HEK293T (cell line): ENCODE measurements around the gene RNU1-1.
"Not testable (repeated sequence)": the region's sequence is repeated elsewhere in the genome, so short reads cannot be mapped to it uniquely, and the experiment has no call there.

Experiments used
- CTCF ChIA-PET: fragments of 350-600 bp; formaldehyde crosslinking; extraction: SDS; loops from one replicate; lab custom pipeline; 2021; ENCODE audit warnings: antibody characterized with exemption, inconsistent platforms; lab: Yijun Ruan, JAX
- POLR2A ChIA-PET: fragments of 350-600 bp; formaldehyde crosslinking; extraction: SDS; loops from one replicate; lab custom pipeline; 2020; ENCODE audit warnings: antibody characterized with exemption, inconsistent platforms; lab: Yijun Ruan, JAX
- DNase-seq: peaks from one replicate; pipeline ENCODE4 v3.0.0; 2012; ENCODE audit warnings: mixed read lengths; ENCODE audit errors: extremely low spot score
- ARNT ChIP-seq: fragments of 450-650 bp; IDR thresholded peaks from 2 replicates; pipeline ENCODE4 v1.6.1; 2017; ENCODE audit warnings: mild to moderate bottlenecking
- BHLHE40 ChIP-seq: fragments of 450-650 bp; IDR thresholded peaks from 2 replicates; pipeline ENCODE4 v1.6.1; 2016; ENCODE audit warnings: mild to moderate bottlenecking, moderate library complexity, borderline replicate concordance
- CTBP1 ChIP-seq: fragments of 450-650 bp; IDR thresholded peaks from 2 replicates; pipeline ENCODE4 v1.6.1; 2016; ENCODE audit warnings: borderline replicate concordance
- ELF4 ChIP-seq: fragments of 450-650 bp; IDR thresholded peaks from 2 replicates; pipeline ENCODE4 v1.6.1; 2017; ENCODE audit warnings: antibody characterized with exemption
- FOXA1 ChIP-seq: fragments of 450-650 bp; IDR thresholded peaks from 2 replicates; pipeline ENCODE4 v1.6.1; 2016; ENCODE audit warnings: mild to moderate bottlenecking
- FOXK2 ChIP-seq: fragments of 450-650 bp; IDR thresholded peaks from 2 replicates; pipeline ENCODE4 v1.6.1; 2016; ENCODE audit warnings: mild to moderate bottlenecking
- HDGF ChIP-seq: fragments of 450-650 bp; IDR thresholded peaks from 2 replicates; pipeline ENCODE4 v1.6.1; 2017; ENCODE audit warnings: antibody characterized with exemption, borderline replicate concordance
- LEF1 ChIP-seq: fragments of 450-650 bp; IDR thresholded peaks from 2 replicates; pipeline ENCODE4 v1.6.1; 2017; ENCODE audit warnings: mild to moderate bottlenecking, borderline replicate concordance
- NFRKB ChIP-seq: fragments of 450-650 bp; IDR thresholded peaks from 2 replicates; pipeline ENCODE4 v1.6.1; 2016; ENCODE audit warnings: mild to moderate bottlenecking, moderate library complexity
- SP1 ChIP-seq: fragments of 450-650 bp; IDR thresholded peaks from 2 replicates; pipeline ENCODE4 v1.6.1; 2017
- ZNF384 ChIP-seq: fragments of 450-650 bp; IDR thresholded peaks from 2 replicates; pipeline ENCODE4 v1.6.1; 2016
- TF ChIP-seq, protein P1 (sequence below): fragments of 450-650 bp; IDR thresholded peaks from 2 replicates; pipeline ENCODE4 v1.6.1; 2016

The RNU1-1 gene

DNA sequence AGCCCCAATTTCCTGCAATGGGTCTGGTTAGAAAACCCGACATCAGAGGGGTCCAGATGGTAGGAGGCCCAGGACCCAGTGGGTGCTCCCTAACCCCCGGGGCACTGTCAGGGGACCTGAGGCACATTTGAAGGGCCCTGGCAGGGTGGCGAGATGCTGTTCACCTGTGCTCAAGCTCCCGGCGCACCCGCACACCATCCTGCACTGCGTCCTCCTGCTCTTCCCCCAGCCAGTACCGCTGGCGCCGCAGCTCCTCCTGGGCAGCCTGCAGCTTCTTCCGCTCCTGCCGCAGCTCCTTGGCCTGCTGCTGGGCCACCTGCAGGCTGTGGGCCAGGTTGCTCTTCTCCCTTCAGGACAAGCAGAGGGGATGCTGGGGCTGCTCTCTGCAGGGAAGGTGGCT, 36.0 kb downstream of the RNU1-1 start:
- CTCF ChIA-PET = no interaction called here
- TF ChIP-seq, protein P1, sequence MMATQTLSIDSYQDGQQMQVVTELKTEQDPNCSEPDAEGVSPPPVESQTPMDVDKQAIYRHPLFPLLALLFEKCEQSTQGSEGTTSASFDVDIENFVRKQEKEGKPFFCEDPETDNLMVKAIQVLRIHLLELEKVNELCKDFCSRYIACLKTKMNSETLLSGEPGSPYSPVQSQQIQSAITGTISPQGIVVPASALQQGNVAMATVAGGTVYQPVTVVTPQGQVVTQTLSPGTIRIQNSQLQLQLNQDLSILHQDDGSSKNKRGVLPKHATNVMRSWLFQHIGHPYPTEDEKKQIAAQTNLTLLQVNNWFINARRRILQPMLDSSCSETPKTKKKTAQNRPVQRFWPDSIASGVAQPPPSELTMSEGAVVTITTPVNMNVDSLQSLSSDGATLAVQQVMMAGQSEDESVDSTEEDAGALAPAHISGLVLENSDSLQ = no peak
- POLR2A ChIA-PET = no interaction called here
- no peak for DNase-seq

DNA sequence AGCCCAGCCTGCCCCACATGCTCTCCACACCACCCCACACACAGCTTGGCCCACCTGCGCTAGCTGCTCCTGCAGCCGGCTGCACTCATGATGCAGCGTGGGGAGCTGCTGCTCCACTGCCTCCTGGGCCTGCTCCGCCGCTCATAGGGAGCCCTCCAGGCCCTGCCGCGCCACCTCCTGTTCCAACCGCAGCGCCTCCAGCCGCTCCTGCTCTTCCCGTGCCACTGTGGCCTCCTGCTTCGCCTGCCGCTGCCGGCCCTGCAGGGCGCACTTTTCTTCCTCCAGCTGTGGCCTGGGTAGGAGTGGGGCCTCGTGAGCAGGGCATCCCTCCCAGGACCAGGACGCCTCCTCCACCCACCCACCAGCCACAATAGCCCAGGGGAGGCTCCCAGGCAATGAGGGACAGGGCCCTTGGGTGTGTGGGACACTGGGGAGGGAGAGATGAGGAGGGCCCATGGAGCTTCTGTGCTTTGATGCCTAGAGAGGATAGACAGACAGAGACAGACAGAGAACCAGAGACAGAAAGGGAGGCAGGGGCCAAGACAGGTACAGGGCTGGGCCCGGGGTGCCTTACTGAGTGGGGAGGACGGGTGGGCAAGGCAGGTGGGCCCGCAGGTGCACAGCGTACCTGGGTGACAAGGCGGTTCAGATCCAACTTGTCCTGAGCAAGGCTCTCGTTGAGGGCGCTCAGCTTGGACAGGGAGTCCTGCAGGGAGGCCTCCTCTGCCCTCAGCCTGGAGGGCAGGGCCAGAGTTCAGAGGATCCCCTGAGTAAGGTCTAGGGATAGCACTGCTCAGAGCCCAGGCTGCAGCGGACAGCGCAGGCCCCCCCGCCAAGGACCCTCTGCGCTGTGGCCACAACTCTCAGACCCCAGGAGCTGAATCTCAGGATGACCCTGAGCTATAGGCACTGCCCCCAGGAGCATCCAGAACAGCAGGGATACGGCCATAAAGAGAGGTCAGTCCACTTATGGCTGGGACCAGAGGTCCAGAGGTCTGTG, 38.0 kb downstream of the RNU1-1 start:
- CTCF ChIA-PET = not testable (repeated sequence)

DNA sequence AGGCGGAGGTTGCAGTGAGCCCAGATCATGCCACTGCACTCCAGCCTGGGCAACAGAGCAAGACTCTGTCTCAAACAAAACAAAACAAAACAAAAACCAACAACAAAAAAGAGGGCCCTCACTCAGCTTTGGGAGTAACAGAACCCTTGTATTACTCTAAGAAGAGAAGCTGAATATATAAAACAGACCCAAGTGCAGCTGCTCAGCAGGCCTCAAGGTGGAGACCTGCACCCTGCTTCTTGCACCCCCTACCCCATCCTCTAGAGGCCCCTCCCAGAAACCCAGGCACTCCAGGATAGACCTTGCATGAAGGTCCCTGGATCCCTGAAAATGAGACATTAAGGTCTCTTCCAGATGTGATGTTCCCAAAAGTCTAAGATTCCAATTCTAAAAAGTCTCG, 39.2 kb downstream of the RNU1-1 start:
- CTCF ChIA-PET, POLR2A ChIA-PET: not testable (repeated sequence)

More for the DNA sequence above, 38.0 kb downstream of the RNU1-1 start:
- DNase-seq, POLR2A ChIA-PET: not testable (repeated sequence)

GRCh38 chr1:16474166-16474800, 39.8 kb downstream of the RNU1-1 start:
- CTCF ChIA-PET = no interaction called here
- no peak for DNase-seq
- POLR2A ChIA-PET = no interaction called here
- TF ChIP-seq ZNF384 (no peak), LEF1 (no peak)

More for the DNA sequence above, 39.2 kb downstream of the RNU1-1 start:
- DNase-seq = not testable (repeated sequence)

GRCh38 chr1:16468558-16468957, 45.5 kb downstream of the RNU1-1 start:
- DNase-seq = no peak
- TF ChIP-seq ELF4 (no peak), FOXK2 (no peak), LEF1 (no peak), SP1 (no peak), BHLHE40 (no peak), ARNT (no peak)
- TF ChIP-seq, protein P1 = no peak
- POLR2A ChIA-PET = no interaction called here
- CTCF ChIA-PET = no interaction called here

DNA sequence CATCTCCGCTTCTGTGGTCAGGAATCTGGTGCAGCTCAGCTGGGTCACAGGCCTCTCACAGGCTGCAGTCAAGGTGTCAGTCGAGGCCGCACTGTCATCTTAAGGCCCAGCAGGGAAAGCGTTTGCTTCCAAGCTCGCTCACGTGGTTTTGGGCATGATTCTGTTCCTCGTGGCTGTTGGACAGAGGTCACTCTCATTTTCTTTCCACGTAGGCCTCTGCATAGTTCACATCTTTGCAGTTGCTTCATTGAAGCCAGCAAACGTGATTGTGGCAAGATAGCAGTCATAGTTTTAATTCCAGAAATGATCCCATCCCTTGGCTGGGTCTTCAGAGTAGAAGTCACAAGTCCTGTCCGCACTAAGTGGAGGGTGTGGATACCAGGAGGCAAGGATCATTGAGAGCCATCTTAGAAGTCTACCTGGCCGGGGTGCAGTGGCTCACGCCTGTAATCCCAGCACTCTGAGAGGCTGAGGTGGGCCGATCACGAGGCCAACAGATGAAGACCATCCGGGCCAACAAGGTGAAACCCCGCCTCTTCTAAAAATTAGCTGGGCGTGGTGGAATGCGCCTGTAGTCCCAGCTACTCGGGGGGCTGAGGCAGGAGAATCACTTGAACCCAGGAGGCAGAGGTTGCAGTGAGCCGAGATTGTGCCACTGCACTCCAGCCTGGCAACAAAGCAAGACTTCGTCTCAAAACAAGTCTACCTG, 49.0 kb downstream of the RNU1-1 start:
- ChIA-PET POLR2A (no interaction called here), CTCF (interaction anchor here (0.7 kb wide), 1 partner anchor 25 kb away, joined by 3 read pairs; the partner anchor contains the start of gene NECAP2)

More for the DNA sequence above, 49.0 kb downstream of the RNU1-1 start:
- no peak for DNase-seq
- TF ChIP-seq HDGF = no peak
- TF ChIP-seq ELF4 = no peak
- no peak for TF ChIP-seq NFRKB
- no peak for TF ChIP-seq BHLHE40
- TF ChIP-seq FOXA1 = no peak
- TF ChIP-seq ZNF384 = no peak
- no peak for TF ChIP-seq CTBP1
